Measurements from ENCODE around the gene ANKFY1.

DNA sequence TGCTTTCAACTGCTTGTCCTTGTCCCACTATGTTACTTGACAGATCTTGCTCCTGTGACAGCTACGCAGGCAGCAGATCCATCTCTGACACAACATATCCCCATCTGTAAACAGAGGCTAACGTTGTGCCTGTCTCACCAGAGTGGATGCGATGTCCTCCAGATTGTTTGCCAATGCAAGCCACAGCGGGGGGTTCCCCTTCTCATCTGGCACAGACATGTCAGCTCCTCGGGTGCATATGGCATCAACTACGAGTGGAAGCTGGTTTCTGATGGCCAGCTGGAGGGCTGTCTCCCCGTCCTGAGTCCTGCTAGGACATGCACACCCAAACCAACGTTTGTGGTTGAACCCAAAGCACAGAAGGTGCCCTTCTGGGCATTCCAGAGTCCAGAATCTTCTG lies 81.7 kb downstream of the ANKFY1 start:
- TF ChIP-seq EP300 (IDR thresholded peaks at IDR 0.05) (no peak), POLR2A (IDR thresholded peaks at IDR 0.05) (no peak)
- TF ChIP-seq, protein P1, sequence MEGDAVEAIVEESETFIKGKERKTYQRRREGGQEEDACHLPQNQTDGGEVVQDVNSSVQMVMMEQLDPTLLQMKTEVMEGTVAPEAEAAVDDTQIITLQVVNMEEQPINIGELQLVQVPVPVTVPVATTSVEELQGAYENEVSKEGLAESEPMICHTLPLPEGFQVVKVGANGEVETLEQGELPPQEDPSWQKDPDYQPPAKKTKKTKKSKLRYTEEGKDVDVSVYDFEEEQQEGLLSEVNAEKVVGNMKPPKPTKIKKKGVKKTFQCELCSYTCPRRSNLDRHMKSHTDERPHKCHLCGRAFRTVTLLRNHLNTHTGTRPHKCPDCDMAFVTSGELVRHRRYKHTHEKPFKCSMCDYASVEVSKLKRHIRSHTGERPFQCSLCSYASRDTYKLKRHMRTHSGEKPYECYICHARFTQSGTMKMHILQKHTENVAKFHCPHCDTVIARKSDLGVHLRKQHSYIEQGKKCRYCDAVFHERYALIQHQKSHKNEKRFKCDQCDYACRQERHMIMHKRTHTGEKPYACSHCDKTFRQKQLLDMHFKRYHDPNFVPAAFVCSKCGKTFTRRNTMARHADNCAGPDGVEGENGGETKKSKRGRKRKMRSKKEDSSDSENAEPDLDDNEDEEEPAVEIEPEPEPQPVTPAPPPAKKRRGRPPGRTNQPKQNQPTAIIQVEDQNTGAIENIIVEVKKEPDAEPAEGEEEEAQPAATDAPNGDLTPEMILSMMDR (IDR thresholded peaks at IDR 0.05), result no peak
